ENCODE measurements around the gene SCAANT1.
A peak's percentile ranks its signal among the peaks of the same experiment; 100 is the strongest.

Gene SCAANT1

GRCh38 chr3:63936925-63937324 lies 24.7 kb upstream of the SCAANT1 start:
- in situ Hi-C loops (cut with MboI; ENCODE audit: low sequenced_read_pairs, unreplicated experiment), result no loop called here
- DNase-seq (ENCODE audit: low spot score), result no peak

GRCh38 chr3:63934041-63934866 lies 22.1 kb upstream of the SCAANT1 start:
- in situ Hi-C loops (cut with MboI; ENCODE audit: low sequenced_read_pairs, unreplicated experiment), result no loop called here
- DNase-seq (ENCODE audit: low spot score), result no peak
- TF ChIP-seq CTCF (IDR thresholded peaks at IDR 0.05; ENCODE audit: borderline replicate concordance, control extremely low read depth, extremely low read depth, insufficient read depth, missing control alignments), result no peak

More at GRCh38 chr3:63936925-63937324, 24.7 kb upstream of the SCAANT1 start:
- TF ChIP-seq CTCF (IDR thresholded peaks at IDR 0.05; ENCODE audit: borderline replicate concordance, control extremely low read depth, extremely low read depth, insufficient read depth, missing control alignments), result no peak

DNA sequence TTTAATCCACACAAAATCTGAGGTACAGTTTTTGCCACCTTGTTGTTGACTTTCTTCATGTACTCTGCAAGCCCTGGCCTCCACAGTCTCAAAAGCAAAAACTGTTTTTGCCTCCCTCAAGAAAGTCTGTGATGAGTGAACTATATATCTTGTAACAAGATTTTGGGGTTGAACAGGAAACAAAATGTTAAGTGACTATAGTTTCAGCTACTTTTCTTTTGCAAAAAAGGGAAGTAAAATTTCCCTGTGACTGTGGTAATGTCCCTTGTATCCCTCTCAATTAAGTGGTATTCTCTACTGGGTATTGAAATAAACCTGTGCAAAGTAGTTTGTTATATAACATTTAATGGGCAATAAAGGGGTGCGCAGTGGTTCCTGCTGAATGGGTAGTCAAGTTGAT lies 21.3 kb upstream of the SCAANT1 start:
- in situ Hi-C loops (cut with MboI; ENCODE audit: low sequenced_read_pairs, unreplicated experiment), result no loop called here
- no peak for TF ChIP-seq CTCF (IDR thresholded peaks at IDR 0.05; ENCODE audit: borderline replicate concordance, control extremely low read depth, extremely low read depth, insufficient read depth, missing control alignments)
- peak; percentile 31 for DNase-seq (ENCODE audit: low spot score)

DNA sequence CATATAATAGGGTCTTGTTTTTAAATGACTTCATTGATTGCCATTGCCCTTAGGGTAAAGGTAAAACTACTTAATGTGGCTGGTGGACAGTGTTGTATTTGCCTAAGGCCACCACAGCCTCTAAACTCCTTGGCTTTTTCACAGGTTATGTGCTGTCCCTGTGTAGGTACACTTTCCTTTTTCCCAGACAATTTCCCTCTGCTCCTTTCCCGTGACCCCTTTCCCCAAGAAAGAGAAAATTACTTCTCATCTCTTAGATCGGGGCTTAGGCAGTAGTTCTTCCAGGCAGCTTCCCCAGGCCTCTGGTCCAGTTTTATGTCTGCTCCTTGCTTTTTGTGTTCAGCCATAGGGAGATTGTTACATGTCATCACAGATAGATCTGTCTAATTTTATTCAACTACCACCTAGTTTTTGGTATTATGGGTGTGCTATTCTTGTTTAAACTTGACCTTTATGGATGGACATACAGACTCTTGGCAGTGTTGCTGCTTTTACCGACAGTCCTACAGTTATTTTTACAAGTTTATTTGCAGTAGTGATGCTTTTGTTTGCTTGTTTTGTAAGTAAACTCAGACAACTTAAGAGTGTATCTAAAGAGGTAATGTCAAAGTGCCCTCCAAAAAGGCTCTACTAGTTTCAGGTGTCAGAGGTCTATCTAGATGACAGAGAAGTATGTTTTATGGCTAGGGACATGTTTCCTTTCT lies 20.5 kb upstream of the SCAANT1 start:
- DNase-seq (ENCODE audit: low spot score), result no peak
- in situ Hi-C loops (cut with MboI; ENCODE audit: low sequenced_read_pairs, unreplicated experiment), result no loop called here
- no peak for TF ChIP-seq CTCF (IDR thresholded peaks at IDR 0.05; ENCODE audit: borderline replicate concordance, control extremely low read depth, extremely low read depth, insufficient read depth, missing control alignments)

GRCh38 chr3:63931290-63931689 lies 19.1 kb upstream of the SCAANT1 start:
- DNase-seq (ENCODE audit: low spot score), result no peak
- no peak for TF ChIP-seq CTCF (IDR thresholded peaks at IDR 0.05; ENCODE audit: borderline replicate concordance, control extremely low read depth, extremely low read depth, insufficient read depth, missing control alignments)
- in situ Hi-C loops (cut with MboI; ENCODE audit: low sequenced_read_pairs, unreplicated experiment), result no loop called here

DNA sequence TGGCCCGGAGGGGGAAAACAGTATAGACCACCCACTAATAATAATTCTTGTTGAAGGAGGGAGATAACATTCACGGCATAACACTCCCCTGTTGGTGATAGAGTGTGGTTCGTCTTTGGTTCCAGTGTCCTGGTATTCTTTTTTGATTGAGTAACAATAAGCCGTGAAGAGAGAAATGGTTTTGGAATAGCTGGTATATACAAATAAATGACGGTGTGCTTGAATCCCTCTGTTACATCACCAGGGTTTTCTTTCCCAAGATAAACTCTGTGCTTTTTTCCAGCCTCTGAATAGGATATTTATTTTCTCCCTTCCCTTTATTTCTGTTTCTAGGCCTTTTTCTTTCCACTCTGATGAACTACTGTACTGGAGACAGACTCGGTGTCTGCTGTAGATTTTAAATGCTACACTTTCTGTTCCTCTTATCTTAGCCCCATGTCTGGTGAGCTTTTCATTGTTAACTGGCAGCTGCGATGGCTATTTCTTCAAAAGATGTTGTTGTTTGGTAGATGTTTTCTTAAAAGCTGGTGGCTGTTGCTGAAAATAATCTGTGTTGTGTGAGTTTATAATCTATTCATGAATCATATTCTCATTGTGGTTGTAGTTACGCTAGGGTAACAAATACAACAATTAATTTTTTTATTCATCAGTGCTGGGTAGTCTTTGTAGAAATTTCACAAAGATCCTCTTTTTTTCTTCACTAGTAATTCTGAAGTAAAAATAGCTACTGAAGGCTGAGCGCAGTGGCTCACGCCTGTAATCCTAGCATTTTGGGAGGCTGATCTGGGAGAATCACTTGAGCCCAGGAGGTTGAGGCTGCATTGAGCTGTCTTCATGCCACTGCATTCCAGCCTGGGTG lies 15.5 kb upstream of the SCAANT1 start:
- DNase-seq (ENCODE audit: low spot score), result peak; percentile 45
- in situ Hi-C loops (cut with MboI; ENCODE audit: low sequenced_read_pairs, unreplicated experiment), result no loop called here
- no peak for TF ChIP-seq CTCF (IDR thresholded peaks at IDR 0.05; ENCODE audit: borderline replicate concordance, control extremely low read depth, extremely low read depth, insufficient read depth, missing control alignments)
